T-helper 1 cell treated with Interleukin-12 subunit alpha and Interleukin-12 subunit beta and Interleukin-4 antibody, amounts not matched to agents 30 μg/mL and 1 μg/mL, for 36 hours (primary cell): Measurements from ENCODE around the gene CCL11.

Experiments used
- H3K27ac Mint-ChIP-seq: one replicate; pipeline ENCODE4 v1.8.0; 2021; ENCODE audit warnings: mild to moderate bottlenecking, mixed read lengths
- H3K27me3 Mint-ChIP-seq: one replicate; pipeline ENCODE4 v1.8.0; 2021; ENCODE audit warnings: low read depth, mixed read lengths
- H3K36me3 Mint-ChIP-seq: one replicate; pipeline ENCODE4 v1.8.0; 2021; ENCODE audit warnings: low read depth, mixed read lengths
- H3K4me1 Mint-ChIP-seq: one replicate; pipeline ENCODE4 v1.8.0; 2021; ENCODE audit warnings: low read depth, mixed read lengths
- H3K4me3 Mint-ChIP-seq: one replicate; pipeline ENCODE4 v1.8.0; 2021; ENCODE audit warnings: mild to moderate bottlenecking, moderate library complexity, mixed read lengths
- H3K9me3 Mint-ChIP-seq: one replicate; pipeline ENCODE4 v1.8.0; 2021; ENCODE audit warnings: mixed read lengths

CCL11 gene

GRCh38 chr17:34276826-34277225, 8.7 kb upstream of the CCL11 start:
- Mint-ChIP-seq H3K27me3 (peaks cover 73% of the 10 kb centered on the region), H3K4me1 (no peaks in the 10 kb centered on the region), H3K9me3 (no peaks in the 10 kb centered on the region), H3K36me3 (no peaks in the 10 kb centered on the region), H3K4me3 (no peak overlapping the region), H3K27ac (no peak overlapping the region)

GRCh38 chr17:34283571-34283970, 2.0 kb upstream of the CCL11 start:
- Mint-ChIP-seq H3K9me3 (no peaks in the 10 kb centered on the region), H3K36me3 (no peaks in the 10 kb centered on the region), H3K4me3 (no peak overlapping the region), H3K27ac (no peak overlapping the region), H3K4me1 (no peaks in the 10 kb centered on the region), H3K27me3 (peaks cover 50% of the 10 kb centered on the region)

- H3K9me3 Mint-ChIP-seq: no peaks in the 10 kb centered on the region
- H3K4me3 Mint-ChIP-seq: no peak overlapping the region
Observed at GRCh38 chr17:34287875-34288274, 2.3 kb downstream of the CCL11 start.

GRCh38 chr17:34290586-34290985, 5.0 kb downstream of the CCL11 start:
- H3K27ac Mint-ChIP-seq: no peak overlapping the region
- no peaks in the 10 kb centered on the region for H3K4me1 Mint-ChIP-seq
- no peaks in the 10 kb centered on the region for H3K36me3 Mint-ChIP-seq
- H3K27me3 Mint-ChIP-seq: peaks cover 42% of the 10 kb centered on the region
- H3K4me3 Mint-ChIP-seq: no peak overlapping the region
- H3K9me3 Mint-ChIP-seq: no peaks in the 10 kb centered on the region

More at GRCh38 chr17:34287875-34288274, 2.3 kb downstream of the CCL11 start:
- H3K4me1 Mint-ChIP-seq: no peaks in the 10 kb centered on the region
- peaks cover 46% of the 10 kb centered on the region for H3K27me3 Mint-ChIP-seq
- H3K36me3 Mint-ChIP-seq: no peaks in the 10 kb centered on the region
- no peak overlapping the region for H3K27ac Mint-ChIP-seq

- H3K9me3 Mint-ChIP-seq: no peaks in the 10 kb centered on the region
- H3K27ac Mint-ChIP-seq: no peak overlapping the region
- H3K36me3 Mint-ChIP-seq: no peaks in the 10 kb centered on the region
- peaks cover 38% of the 10 kb centered on the region for H3K27me3 Mint-ChIP-seq
- no peak overlapping the region for H3K4me3 Mint-ChIP-seq
- no peaks in the 10 kb centered on the region for H3K4me1 Mint-ChIP-seq
Observed at GRCh38 chr17:34291721-34292348, 6.3 kb downstream of the CCL11 start.

- H3K4me1 Mint-ChIP-seq: peaks cover 26% of the 10 kb centered on the region
- peaks cover 4% of the 10 kb centered on the region for H3K9me3 Mint-ChIP-seq
- no peak overlapping the region for H3K27ac Mint-ChIP-seq
- no peak overlapping the region for H3K4me3 Mint-ChIP-seq
- H3K27me3 Mint-ChIP-seq: peaks cover 7% of the 10 kb centered on the region
- H3K36me3 Mint-ChIP-seq: peaks cover 2% of the 10 kb centered on the region
Observed at GRCh38 chr17:34299027-34299426, 13.5 kb downstream of the CCL11 start.

GRCh38 chr17:34299956-34300577, 14.5 kb downstream of the CCL11 start:
- Mint-ChIP-seq H3K27ac (no peak overlapping the region), H3K36me3 (peaks cover 2% of the 10 kb centered on the region), H3K4me3 (no peak overlapping the region), H3K9me3 (peaks cover 4% of the 10 kb centered on the region), H3K27me3 (peaks cover 7% of the 10 kb centered on the region), H3K4me1 (peaks cover 33% of the 10 kb centered on the region)

GRCh38 chr17:34300652-34301370, 15.3 kb downstream of the CCL11 start:
- H3K4me1 Mint-ChIP-seq: peaks cover 36% of the 10 kb centered on the region
- peaks cover 4% of the 10 kb centered on the region for H3K9me3 Mint-ChIP-seq
- H3K36me3 Mint-ChIP-seq: peaks cover 2% of the 10 kb centered on the region
- no peak overlapping the region for H3K4me3 Mint-ChIP-seq
- H3K27ac Mint-ChIP-seq: peak overlapping the region; percentile 56
- peaks cover 7% of the 10 kb centered on the region for H3K27me3 Mint-ChIP-seq

- peak overlapping the region; percentile 12 for H3K27ac Mint-ChIP-seq
- peaks cover 2% of the 10 kb centered on the region for H3K36me3 Mint-ChIP-seq
- no peak overlapping the region for H3K4me3 Mint-ChIP-seq
- peaks cover 4% of the 10 kb centered on the region for H3K9me3 Mint-ChIP-seq
- H3K27me3 Mint-ChIP-seq: peaks cover 9% of the 10 kb centered on the region
- H3K4me1 Mint-ChIP-seq: peaks cover 41% of the 10 kb centered on the region
Observed at GRCh38 chr17:34301986-34302385, 16.4 kb downstream of the CCL11 start.

- Mint-ChIP-seq H3K9me3 (peaks cover 4% of the 10 kb centered on the region), H3K27ac (no peak overlapping the region), H3K27me3 (peaks cover 9% of the 10 kb centered on the region), H3K4me1 (peaks cover 48% of the 10 kb centered on the region), H3K4me3 (no peak overlapping the region), H3K36me3 (peaks cover 2% of the 10 kb centered on the region)
Observed at GRCh38 chr17:34302636-34303035, 17.1 kb downstream of the CCL11 start.

GRCh38 chr17:34303606-34304005, 18.1 kb downstream of the CCL11 start:
- peaks cover 4% of the 10 kb centered on the region for H3K27me3 Mint-ChIP-seq
- peaks cover 2% of the 10 kb centered on the region for H3K36me3 Mint-ChIP-seq
- no peak overlapping the region for H3K4me3 Mint-ChIP-seq
- H3K4me1 Mint-ChIP-seq: peaks cover 52% of the 10 kb centered on the region
- H3K9me3 Mint-ChIP-seq: peaks cover under 1% of the 10 kb centered on the region
- H3K27ac Mint-ChIP-seq: no peak overlapping the region

- no peaks in the 10 kb centered on the region for H3K9me3 Mint-ChIP-seq
- peaks cover 8% of the 10 kb centered on the region for H3K27me3 Mint-ChIP-seq
- no peak overlapping the region for H3K4me3 Mint-ChIP-seq
- no peak overlapping the region for H3K27ac Mint-ChIP-seq
- H3K4me1 Mint-ChIP-seq: peaks cover 53% of the 10 kb centered on the region
- peaks cover 2% of the 10 kb centered on the region for H3K36me3 Mint-ChIP-seq
Observed at GRCh38 chr17:34305061-34305460, 19.5 kb downstream of the CCL11 start.

- Mint-ChIP-seq H3K36me3 (peaks cover 2% of the 10 kb centered on the region), H3K27me3 (peaks cover 8% of the 10 kb centered on the region), H3K4me3 (no peak overlapping the region), H3K4me1 (peaks cover 49% of the 10 kb centered on the region), H3K9me3 (no peaks in the 10 kb centered on the region), H3K27ac (no peak overlapping the region)
Observed at GRCh38 chr17:34305606-34306005, 20.1 kb downstream of the CCL11 start.

GRCh38 chr17:34306466-34306865, 20.9 kb downstream of the CCL11 start:
- H3K27ac Mint-ChIP-seq: peak overlapping the region; percentile 11
- peaks cover 2% of the 10 kb centered on the region for H3K36me3 Mint-ChIP-seq
- peaks cover 14% of the 10 kb centered on the region for H3K27me3 Mint-ChIP-seq
- no peaks in the 10 kb centered on the region for H3K9me3 Mint-ChIP-seq
- peaks cover 44% of the 10 kb centered on the region for H3K4me1 Mint-ChIP-seq
- H3K4me3 Mint-ChIP-seq: no peak overlapping the region

GRCh38 chr17:34307110-34307509, 21.6 kb downstream of the CCL11 start:
- H3K27me3 Mint-ChIP-seq: peaks cover 17% of the 10 kb centered on the region
- H3K36me3 Mint-ChIP-seq: no peaks in the 10 kb centered on the region
- no peaks in the 10 kb centered on the region for H3K9me3 Mint-ChIP-seq
- H3K27ac Mint-ChIP-seq: peak overlapping the region; percentile 32
- peak overlapping the region; percentile 38 for H3K4me3 Mint-ChIP-seq
- peaks cover 38% of the 10 kb centered on the region for H3K4me1 Mint-ChIP-seq
